Chondrocyte (in vitro differentiated cells): Measurements from ENCODE around the gene CCDC154. TPM values are rescaled to one million over a fixed set of nuclear protein-coding genes. Genes with fewer than 3 reads are reported as not detected.

Experiments used
- DNase-seq: peaks from one replicate; pipeline ENCODE4 v3.0.0; 2021; ENCODE audit warnings: mixed read lengths, low spot score
- H3K27ac Mint-ChIP-seq: one replicate; pipeline ENCODE4 v1.8.0; 2021; ENCODE audit warnings: mild to moderate bottlenecking, moderate library complexity, mixed read lengths; ENCODE audit not compliant: unreplicated experiment
- H3K27me3 Mint-ChIP-seq: 2 replicates; pipeline ENCODE4 v1.8.0; 2021; ENCODE audit warnings: low read depth, mixed read lengths
- H3K36me3 Mint-ChIP-seq: 2 replicates; pipeline ENCODE4 v1.8.0; 2021; ENCODE audit warnings: low read depth, mixed read lengths
- H3K4me1 Mint-ChIP-seq: 2 replicates; pipeline ENCODE4 v1.8.0; 2021; ENCODE audit warnings: low read depth, mild to moderate bottlenecking, mixed read lengths
- H3K4me3 Mint-ChIP-seq: one replicate; pipeline ENCODE4 v1.8.0; 2021; ENCODE audit warnings: mild to moderate bottlenecking, moderate library complexity, mixed read lengths; ENCODE audit not compliant: unreplicated experiment
- H3K9me3 Mint-ChIP-seq: 2 replicates; pipeline ENCODE4 v1.8.0; 2021; ENCODE audit warnings: low read depth, mixed read lengths
- total RNA-seq: library from RNA; stranded (reverse); gene quantifications from 3 replicates; pipeline ENCODE4 v1.2.1, GENCODE V29; 2021
- TF ChIP-seq, protein P1 (sequence below): fragments of 200-600 bp; sonication (generic); IDR thresholded peaks from 2 replicates; pipeline ENCODE4 v1.5.0; 2021; ENCODE audit warnings: antibody characterized with exemption, mild to moderate bottlenecking, moderate library complexity

CCDC154 gene
- total RNA-seq, 1 donor from 2014 or later = 1.3 TPM

DNA sequence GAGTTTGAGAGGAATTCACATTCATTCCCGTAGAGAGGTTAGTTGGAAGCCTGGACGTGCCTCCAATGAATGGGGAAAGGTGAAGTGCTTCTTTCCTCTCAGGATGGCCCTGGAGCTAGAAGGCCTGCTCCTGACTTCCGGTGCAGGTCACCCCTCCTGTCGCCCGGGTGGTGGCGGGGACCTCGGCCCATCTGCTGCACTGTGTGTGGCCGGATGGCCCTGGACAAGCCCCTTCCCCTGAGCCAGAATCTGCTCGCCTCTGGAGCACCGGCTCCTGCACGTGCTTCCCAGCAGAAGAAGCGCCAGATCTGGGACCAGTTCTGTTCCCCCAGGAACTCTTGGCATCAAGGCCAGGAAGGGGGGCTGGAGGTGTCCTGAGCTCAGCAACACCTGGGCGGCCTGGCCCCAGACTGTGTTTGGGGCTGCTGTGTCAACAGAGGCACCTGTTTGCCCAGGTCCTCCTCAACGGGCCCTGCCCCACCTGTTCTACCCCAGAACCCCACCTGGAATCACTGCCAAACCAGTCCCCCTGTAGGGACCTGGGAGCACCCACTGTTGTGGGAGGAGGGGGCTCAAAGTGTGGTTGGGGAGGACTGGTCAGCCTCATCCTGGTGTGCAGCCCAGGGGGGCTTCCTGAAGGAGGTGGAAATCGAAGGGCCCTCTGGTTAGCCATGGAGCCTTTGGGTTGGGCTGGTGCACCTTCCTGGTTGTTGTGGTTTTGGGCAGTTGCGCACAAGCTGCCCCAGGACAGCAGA lies 18.6 kb downstream of the CCDC154 start:
- Mint-ChIP-seq H3K27ac (no peak overlapping the region), H3K9me3 (no peaks in the 10 kb centered on the region), H3K4me1 (peaks cover 9% of the 10 kb centered on the region), H3K4me3 (no peak overlapping the region), H3K36me3 (no peaks in the 10 kb centered on the region), H3K27me3 (no peaks in the 10 kb centered on the region)
- DNase-seq = no peak
- TF ChIP-seq, protein P1, sequence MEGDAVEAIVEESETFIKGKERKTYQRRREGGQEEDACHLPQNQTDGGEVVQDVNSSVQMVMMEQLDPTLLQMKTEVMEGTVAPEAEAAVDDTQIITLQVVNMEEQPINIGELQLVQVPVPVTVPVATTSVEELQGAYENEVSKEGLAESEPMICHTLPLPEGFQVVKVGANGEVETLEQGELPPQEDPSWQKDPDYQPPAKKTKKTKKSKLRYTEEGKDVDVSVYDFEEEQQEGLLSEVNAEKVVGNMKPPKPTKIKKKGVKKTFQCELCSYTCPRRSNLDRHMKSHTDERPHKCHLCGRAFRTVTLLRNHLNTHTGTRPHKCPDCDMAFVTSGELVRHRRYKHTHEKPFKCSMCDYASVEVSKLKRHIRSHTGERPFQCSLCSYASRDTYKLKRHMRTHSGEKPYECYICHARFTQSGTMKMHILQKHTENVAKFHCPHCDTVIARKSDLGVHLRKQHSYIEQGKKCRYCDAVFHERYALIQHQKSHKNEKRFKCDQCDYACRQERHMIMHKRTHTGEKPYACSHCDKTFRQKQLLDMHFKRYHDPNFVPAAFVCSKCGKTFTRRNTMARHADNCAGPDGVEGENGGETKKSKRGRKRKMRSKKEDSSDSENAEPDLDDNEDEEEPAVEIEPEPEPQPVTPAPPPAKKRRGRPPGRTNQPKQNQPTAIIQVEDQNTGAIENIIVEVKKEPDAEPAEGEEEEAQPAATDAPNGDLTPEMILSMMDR = no peak

DNA sequence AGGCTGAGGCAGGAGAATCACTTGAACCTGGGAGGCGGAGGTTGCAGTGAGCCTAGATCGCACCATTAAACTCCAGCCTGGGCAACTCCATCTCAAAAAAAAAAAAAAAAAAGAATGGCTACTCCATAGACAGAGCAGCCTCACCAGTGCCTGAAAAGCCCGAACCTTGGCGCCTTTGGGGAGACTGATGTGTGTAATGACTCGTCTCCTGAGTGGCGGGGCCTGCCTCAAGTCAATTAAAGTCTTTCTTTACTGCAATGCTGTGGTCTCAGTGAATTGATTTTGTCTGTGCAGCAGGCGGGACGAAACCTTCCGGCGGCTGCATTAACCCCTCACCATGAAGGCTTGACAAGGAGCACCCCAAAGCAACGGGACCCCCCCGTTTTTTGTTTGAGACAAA lies 20.3 kb downstream of the CCDC154 start:
- TF ChIP-seq, protein P1 = no peak
- no peaks in the 10 kb centered on the region for H3K27me3 Mint-ChIP-seq
- H3K4me1 Mint-ChIP-seq = peaks cover 19% of the 10 kb centered on the region
- no peaks in the 10 kb centered on the region for H3K9me3 Mint-ChIP-seq
- no peak overlapping the region for H3K4me3 Mint-ChIP-seq
- H3K36me3 Mint-ChIP-seq = no peaks in the 10 kb centered on the region
- H3K27ac Mint-ChIP-seq = no peak overlapping the region
- no peak for DNase-seq

DNA sequence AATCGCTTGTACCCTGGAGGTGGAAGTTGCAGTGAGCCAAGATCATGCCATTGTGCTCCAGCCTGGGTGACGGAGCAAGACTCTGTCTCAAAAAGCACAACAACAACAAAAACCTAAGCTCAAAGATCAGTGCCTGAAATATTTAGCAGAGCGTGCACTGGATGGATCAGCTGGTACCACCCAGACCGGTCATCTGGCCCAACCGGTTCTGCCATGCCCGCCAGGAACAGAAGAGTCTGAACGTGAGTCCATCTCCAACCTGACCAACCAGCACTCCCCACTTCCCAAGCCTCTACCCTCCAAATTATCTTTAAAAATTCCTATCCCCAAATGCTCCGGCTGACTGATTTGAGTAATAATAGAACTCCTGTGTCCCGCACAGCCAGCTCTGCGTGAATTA lies 22.3 kb downstream of the CCDC154 start:
- Mint-ChIP-seq H3K27me3 (no peaks in the 10 kb centered on the region), H3K36me3 (no peaks in the 10 kb centered on the region), H3K9me3 (no peaks in the 10 kb centered on the region), H3K27ac (peak overlapping the region; percentile 63), H3K4me3 (peak overlapping the region; percentile 33), H3K4me1 (peaks cover 26% of the 10 kb centered on the region)
- no peak for DNase-seq
- TF ChIP-seq, protein P1 = no peak

DNA sequence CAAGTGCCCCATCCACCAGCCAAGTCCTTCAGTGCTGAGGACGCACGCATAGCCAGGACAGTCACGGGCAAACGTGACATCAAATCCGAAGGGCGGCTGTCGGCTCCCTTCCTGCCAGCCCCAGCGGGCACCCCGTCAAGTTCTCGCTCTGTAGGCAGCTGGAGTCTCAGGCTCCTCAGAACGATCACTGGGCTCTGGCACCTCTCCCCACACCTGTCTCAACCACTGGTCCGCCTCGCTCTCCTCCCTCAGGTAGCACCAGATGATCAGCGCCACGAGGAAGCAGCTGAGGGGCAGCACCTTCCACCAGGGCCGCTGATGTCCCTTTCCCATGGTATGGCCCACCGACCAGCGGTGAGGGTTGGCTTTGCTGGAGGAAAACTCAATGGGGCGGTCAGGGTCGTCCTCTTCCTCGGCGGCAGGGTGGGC lies 24.2 kb downstream of the CCDC154 start:
- no peaks in the 10 kb centered on the region for H3K36me3 Mint-ChIP-seq
- TF ChIP-seq, protein P1 = no peak
- no peaks in the 10 kb centered on the region for H3K27me3 Mint-ChIP-seq
- no peak for DNase-seq
- no peaks in the 10 kb centered on the region for H3K9me3 Mint-ChIP-seq
- peak overlapping the region; percentile 91 for H3K4me3 Mint-ChIP-seq
- peaks cover 31% of the 10 kb centered on the region for H3K4me1 Mint-ChIP-seq
- H3K27ac Mint-ChIP-seq = peak overlapping the region; percentile 85

DNA sequence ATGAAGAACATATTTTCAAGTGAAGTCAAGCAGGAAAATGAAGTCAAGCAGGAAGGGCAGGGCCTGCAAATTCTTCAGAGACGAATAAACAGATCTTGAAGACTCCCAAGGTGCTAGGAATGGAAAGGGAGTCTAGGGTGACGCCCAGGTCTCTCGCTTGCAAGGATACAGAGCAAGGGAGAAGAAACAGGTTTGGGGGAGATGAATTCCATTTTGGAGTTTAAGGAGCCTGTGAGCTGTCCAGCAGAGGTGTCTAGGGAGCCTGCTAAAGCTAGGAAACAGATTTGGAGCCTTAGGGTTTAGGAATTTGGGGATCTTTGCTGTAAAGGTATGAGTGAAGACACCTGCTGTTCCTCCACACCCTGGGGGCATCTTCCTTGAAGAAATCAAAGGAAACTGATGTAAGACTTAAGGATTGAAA lies 27.8 kb downstream of the CCDC154 start:
- Mint-ChIP-seq H3K9me3 (no peaks in the 10 kb centered on the region), H3K4me3 (no peak overlapping the region), H3K36me3 (no peaks in the 10 kb centered on the region), H3K27me3 (no peaks in the 10 kb centered on the region), H3K27ac (peak overlapping the region; percentile 14), H3K4me1 (peaks cover 28% of the 10 kb centered on the region)
- TF ChIP-seq, protein P1 = no peak
- no peak for DNase-seq
